ENCODE data around the gene CACNA1B. TPM values are rescaled to one million over a fixed set of nuclear protein-coding genes. Genes with fewer than 3 reads are reported as not detected.
"Not testable (repeated sequence)": the region's sequence is repeated elsewhere in the genome, so short reads cannot be mapped to it uniquely, and the experiment has no call there.

The CACNA1B gene
- total and polyA plus RNA-seq, 8 donors: 0.03 to 2.2 (median 0.51) TPM; not detected in 2

DNA sequence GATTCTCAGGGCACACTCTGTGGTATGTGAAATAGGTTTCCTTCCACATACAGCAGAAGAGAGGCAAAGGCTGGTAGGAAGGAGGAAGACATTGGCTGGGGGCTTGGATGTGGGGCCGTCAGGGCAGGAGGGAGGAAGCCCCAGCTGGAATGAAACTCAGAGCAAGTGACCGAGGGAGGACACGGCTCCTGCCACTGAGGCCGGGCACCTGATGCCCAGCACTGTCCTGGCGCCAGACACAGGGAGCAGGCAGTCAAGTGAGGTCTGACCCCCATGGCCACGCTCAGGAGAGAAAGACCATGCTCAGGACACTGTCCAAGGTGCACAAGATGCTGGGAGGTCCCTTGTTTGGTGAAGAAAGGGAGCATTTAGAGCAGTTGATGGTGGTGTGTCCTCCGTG lies 245.5 kb downstream of the CACNA1B start:
- H3K36me3 ChIP-seq: no peaks in the 10 kb centered on the region
- no peak for DNase-seq
- no peaks in the 10 kb centered on the region for H3K4me1 ChIP-seq
- no peaks in the 10 kb centered on the region for H3K9me3 ChIP-seq
- H3K27me3 ChIP-seq: peaks cover 0 to 34% (median 0%) of the 10 kb centered on the region in 3 donors
- no peak overlapping the region for H3K27ac ChIP-seq
- intact Hi-C loops (cut with DNase I; ENCODE audit: low total_unique reads): no loop called here
- WGBS, 5 donors: 79 to 85% (median 85%) methylated on average over 7 of the region's 7 CpGs
- H3K4me3 ChIP-seq: no peak overlapping the region
- TF ChIP-seq, protein P1, sequence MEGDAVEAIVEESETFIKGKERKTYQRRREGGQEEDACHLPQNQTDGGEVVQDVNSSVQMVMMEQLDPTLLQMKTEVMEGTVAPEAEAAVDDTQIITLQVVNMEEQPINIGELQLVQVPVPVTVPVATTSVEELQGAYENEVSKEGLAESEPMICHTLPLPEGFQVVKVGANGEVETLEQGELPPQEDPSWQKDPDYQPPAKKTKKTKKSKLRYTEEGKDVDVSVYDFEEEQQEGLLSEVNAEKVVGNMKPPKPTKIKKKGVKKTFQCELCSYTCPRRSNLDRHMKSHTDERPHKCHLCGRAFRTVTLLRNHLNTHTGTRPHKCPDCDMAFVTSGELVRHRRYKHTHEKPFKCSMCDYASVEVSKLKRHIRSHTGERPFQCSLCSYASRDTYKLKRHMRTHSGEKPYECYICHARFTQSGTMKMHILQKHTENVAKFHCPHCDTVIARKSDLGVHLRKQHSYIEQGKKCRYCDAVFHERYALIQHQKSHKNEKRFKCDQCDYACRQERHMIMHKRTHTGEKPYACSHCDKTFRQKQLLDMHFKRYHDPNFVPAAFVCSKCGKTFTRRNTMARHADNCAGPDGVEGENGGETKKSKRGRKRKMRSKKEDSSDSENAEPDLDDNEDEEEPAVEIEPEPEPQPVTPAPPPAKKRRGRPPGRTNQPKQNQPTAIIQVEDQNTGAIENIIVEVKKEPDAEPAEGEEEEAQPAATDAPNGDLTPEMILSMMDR (IDR thresholded peaks at IDR 0.05): no peak
- TF ChIP-seq POLR2A (IDR thresholded peaks at IDR 0.05): no peak
- no peak for TF ChIP-seq POLR2AphosphoS5 (IDR thresholded peaks at IDR 0.05)
- no peak for TF ChIP-seq EP300 (IDR thresholded peaks at IDR 0.05)

DNA sequence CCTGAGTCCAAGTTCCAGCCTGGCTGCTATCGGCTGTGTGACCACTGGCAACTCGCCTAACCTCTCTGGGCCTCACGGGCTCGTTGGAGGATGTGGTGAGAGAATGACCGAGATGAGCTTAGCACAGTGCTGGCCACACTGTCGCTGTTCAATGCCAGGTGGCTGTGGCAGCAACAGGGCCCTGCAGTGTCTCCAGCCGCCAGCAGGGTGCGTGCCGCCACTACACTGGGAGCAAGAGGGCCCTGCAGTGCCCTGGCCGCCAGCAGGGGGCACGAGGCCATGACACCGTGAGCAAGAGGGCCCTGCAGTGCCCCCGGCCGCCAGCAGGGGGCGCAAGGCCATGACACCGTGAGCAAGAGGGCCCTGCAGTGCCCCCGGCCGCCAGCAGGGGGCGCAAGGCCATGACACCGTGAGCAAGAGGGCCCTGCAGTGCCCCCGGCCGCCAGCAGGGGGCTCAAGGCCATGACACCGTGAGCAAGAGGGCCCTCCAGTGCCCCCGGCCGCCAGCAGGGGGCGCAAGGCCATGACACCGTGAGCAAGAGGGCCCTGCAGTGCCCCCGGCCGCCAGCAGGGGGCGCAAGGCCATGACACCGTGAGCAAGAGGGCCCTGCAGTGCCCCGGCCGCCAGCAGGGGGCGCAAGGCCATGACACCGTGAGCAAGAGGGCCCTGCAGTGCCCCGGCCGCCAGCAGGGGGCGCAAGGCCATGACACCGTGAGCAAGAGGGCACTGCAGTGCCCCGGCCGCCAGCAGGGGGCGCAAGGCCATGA lies 248.7 kb downstream of the CACNA1B start:
- 71 to 92% (median 77%) methylated on average over 5 to 18 of the region's 42 CpGs for WGBS, 5 donors
- H3K27ac ChIP-seq; DNase-seq; H3K4me3 ChIP-seq; H3K9me3 ChIP-seq; intact Hi-C loops (cut with DNase I; ENCODE audit: low total_unique reads); H3K4me1 ChIP-seq; H3K36me3 ChIP-seq: not testable (repeated sequence)
- H3K27me3 ChIP-seq: peaks cover 0 to 14% (median 0%) of the 10 kb centered on the region in 3 donors

DNA sequence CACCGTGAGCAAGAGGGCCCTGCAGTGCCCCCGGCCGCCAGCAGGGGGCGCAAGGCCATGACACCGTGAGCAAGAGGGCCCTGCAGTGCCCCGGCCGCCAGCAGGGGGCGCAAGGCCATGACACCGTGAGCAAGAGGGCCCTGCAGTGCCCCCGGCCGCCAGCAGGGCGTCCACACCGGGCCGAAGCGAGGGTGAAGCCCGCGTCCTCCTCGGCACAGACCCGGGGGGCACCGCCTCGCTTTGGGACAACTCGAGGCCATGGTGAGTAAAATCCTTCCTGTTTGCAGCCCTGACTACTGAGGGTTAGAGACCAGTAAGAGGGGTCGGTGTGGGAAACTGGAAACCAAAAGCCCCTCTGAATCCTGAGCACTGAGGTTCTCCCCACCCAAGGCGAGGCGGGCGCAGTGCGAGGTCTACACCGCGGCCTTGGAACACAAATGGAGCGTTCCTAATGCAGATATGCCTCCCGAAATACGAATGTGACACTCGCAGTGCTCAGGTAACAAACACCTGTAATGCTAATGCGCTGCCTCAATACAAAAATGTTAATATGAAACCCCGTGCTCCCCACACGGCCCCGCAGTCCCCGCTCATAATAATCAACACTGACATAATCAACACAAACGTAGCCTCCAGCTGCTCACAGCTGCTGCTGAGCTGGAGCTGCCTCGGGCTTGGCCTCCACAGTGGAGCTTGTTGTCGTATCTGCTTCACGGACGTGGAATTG lies 249.4 kb downstream of the CACNA1B start:
- 75 to 94% (median 80%) methylated on average over 11 to 24 of the region's 43 CpGs; no CpG with 5 or more reads in 1 of the 5 donors for WGBS, 5 donors
- intact Hi-C loops (cut with DNase I; ENCODE audit: low total_unique reads): not testable (repeated sequence)

DNA sequence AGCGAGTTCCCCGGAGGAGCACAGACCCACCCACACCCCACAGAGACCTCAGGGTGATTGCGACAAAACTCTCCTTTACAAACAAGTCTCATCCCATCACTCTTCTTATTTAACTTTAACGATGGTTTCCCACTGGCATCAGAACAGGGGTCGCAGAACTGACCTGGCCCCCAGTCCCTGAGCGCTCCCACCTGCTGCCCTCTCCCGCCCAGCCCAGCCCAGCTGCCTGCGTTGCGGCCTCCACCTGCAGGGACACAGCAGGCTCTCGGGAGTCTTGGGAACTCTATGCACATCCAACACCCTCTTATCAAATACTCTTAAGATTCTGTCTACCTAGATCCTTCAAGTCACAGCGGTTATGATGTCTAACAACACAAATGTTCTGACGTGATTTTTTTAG lies 250.4 kb downstream of the CACNA1B start:
- H3K27ac ChIP-seq; intact Hi-C loops (cut with DNase I; ENCODE audit: low total_unique reads); H3K9me3 ChIP-seq; H3K4me1 ChIP-seq; DNase-seq; H3K36me3 ChIP-seq; H3K27me3 ChIP-seq; H3K4me3 ChIP-seq: not testable (repeated sequence)
- 84 to 94% (median 91%) methylated on average over 6 to 11 of the region's 12 CpGs for WGBS, 5 donors

More for the DNA sequence above, 249.4 kb downstream of the CACNA1B start:
- not testable (repeated sequence) for H3K9me3 ChIP-seq, H3K27ac ChIP-seq, H3K27me3 ChIP-seq, DNase-seq, H3K36me3 ChIP-seq, H3K4me1 ChIP-seq, H3K4me3 ChIP-seq

DNA sequence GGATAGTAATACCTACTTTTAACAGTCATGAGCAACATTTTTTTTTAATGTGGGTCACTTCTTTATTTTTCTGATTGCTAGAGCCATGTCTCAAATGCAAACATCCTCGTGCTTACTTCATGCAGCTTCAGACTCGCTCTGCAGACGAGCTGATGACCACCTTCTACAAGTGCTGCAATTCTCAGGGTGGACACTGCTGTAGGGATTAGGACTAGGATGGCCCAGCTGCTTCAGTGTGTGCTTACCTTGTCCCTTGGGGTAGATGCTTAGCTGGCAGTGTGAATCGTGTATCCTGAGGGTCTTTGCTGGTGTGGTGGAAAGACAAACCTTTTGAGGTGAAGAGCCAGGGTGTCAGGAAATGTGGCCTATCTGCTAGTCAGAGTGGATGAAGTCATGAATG lies 251.7 kb downstream of the CACNA1B start:
- H3K9me3 ChIP-seq; intact Hi-C loops (cut with DNase I; ENCODE audit: low total_unique reads); H3K4me3 ChIP-seq; H3K36me3 ChIP-seq; H3K4me1 ChIP-seq; H3K27me3 ChIP-seq; DNase-seq; H3K27ac ChIP-seq: not testable (repeated sequence)
- 69 to 80% (median 78%) methylated on average over 4 of the region's 4 CpGs for WGBS, 5 donors

DNA sequence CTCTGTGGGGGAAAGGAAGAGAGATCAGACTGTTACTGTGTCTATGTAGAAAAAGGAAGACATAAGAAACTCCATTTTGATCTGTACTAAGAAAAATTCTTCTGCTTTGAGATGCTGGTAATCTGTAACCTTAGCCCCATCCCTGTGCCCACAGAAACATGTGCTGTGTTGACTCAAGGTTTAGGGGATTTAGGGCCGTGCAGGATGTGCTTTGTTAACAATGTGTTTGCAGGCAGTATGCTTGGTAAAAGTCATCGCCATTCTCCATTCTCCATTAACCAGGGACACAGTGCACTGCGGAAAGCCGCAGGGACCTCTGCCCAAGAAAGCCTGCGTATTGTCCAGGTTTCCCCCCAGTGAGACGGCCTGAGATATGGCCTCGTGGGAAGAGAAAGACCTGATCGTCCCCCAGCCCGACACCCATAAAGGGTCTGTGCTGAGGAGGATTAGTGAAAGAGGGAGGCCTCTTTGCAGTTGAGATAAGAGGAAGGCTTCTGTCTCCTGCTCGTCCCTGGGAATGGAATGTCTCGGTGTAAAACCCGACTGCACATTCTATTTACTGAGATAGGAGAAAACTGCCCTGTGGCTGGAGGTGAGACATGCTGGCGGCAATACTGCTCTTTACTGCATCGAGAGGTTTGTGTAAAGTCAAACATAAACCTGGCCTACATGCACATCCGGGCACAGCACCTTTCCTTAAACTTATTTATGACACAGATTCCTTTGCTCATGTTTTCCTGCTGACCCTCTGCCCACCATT lies 255.5 kb downstream of the CACNA1B start:
- WGBS, 5 donors: 64 to 82% (median 76%) methylated on average over 14 to 15 of the region's 15 CpGs
- intact Hi-C loops (cut with DNase I; ENCODE audit: low total_unique reads); H3K27ac ChIP-seq; H3K4me3 ChIP-seq; DNase-seq; H3K36me3 ChIP-seq; H3K9me3 ChIP-seq; H3K27me3 ChIP-seq; H3K4me1 ChIP-seq: not testable (repeated sequence)

DNA sequence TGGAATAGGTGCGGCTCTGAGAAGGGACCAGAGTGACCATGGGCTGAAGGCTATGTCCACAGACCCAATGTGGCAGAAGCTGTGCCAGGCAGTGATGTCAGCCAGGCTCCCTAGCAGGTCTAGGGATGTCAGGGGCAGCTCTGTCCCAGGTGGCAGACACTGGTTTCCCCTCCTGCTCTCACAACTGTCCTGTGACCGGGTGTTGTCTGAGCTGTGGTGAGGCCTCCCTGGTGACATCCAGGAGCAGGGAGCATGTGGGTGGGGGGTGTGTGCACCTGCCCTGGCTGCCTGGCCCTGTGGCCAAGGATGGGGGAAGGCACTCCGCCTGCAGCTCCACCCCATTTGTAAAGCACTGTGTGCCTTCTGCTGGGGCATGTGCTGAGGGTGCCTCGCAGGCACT lies 257.0 kb downstream of the CACNA1B start:
- H3K4me3 ChIP-seq; DNase-seq; H3K36me3 ChIP-seq; H3K27me3 ChIP-seq; H3K4me1 ChIP-seq; intact Hi-C loops (cut with DNase I; ENCODE audit: low total_unique reads); H3K9me3 ChIP-seq; H3K27ac ChIP-seq: not testable (repeated sequence)
- WGBS, 5 donors: 76 to 100% (median 87%) methylated on average over 1 to 4 of the region's 4 CpGs

DNA sequence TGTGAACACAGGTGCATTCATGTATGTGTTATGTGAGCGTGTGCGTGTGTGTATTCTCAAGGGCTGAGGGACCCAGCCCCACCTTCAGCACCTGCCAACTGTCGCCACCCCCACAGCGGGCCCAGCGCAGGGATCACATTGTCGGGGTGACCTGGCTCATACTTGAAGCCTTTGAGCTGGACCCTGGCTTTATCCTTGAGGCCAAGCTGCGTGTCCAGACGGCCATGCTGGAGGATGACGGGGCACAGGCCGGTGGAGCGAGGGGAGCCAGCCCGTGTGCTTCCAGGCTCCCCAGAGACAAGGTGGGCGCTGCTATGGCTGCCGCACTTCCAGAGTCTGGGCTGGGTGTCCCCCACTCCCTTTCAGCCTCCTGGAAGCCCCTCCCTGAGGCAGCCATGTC lies 261.5 kb downstream of the CACNA1B start:
- H3K27me3 ChIP-seq; intact Hi-C loops (cut with DNase I; ENCODE audit: low total_unique reads); DNase-seq; H3K4me1 ChIP-seq; H3K27ac ChIP-seq; H3K36me3 ChIP-seq; H3K9me3 ChIP-seq; H3K4me3 ChIP-seq: not testable (repeated sequence)
- WGBS, 5 donors: 86 to 93% (median 91%) methylated on average over 11 to 14 of the region's 14 CpGs; no CpG with 5 or more reads in 1 of the 5 donors

DNA sequence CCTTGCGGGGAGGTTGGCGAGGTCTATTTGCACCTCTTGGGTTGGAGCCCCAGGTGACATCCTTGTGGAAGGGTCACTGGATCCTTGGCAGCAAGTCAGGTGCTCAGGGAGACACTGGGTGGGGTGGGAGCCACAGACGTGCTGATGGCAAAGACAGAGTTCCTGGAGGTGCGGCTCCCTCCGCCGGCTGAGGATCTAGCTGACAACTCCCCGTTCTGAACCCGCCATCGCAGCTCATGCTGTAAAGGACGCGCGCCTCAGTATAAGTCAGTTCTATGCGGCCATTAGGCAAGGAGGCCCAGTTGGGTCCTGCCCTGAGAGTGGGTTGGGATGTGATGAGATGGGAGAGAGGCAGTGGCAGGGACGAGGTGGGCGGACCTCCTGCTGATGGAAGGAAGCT lies 263.4 kb downstream of the CACNA1B start:
- H3K4me1 ChIP-seq; H3K27ac ChIP-seq; DNase-seq; intact Hi-C loops (cut with DNase I; ENCODE audit: low total_unique reads); H3K36me3 ChIP-seq; H3K27me3 ChIP-seq; H3K9me3 ChIP-seq; H3K4me3 ChIP-seq: not testable (repeated sequence)
- WGBS, 5 donors: 83 to 94% (median 88%) methylated on average over 7 to 15 of the region's 15 CpGs
